KMS-11 (cell line): Measurements from ENCODE around the gene KIF5C.

ENCODE experiments used
- H2AFZ ChIP-seq: fragments of 200-600 bp; sonication (generic); 2 replicates; pipeline ENCODE4 v1.6.1; 2016; ENCODE audit warnings: antibody characterized with exemption, mixed run types, low read depth
- H3K27ac ChIP-seq: fragments of 200-600 bp; sonication (generic); 2 replicates; pipeline ENCODE4 v1.6.1; 2016; ENCODE audit warnings: mild to moderate bottlenecking, mixed run types
- H3K27me3 ChIP-seq: fragments of 200-600 bp; sonication (generic); 2 replicates; pipeline ENCODE4 v1.6.1; 2017; ENCODE audit warnings: mild to moderate bottlenecking, low read depth, mixed run types, moderate library complexity; ENCODE audit not compliant: insufficient read depth
- H3K36me3 ChIP-seq: fragments of 200-600 bp; sonication (generic); 2 replicates; pipeline ENCODE4 v1.6.1; 2017; ENCODE audit warnings: mild to moderate bottlenecking, mixed run types; ENCODE audit not compliant: insufficient read depth
- H3K4me1 ChIP-seq: fragments of 200-600 bp; sonication (generic); 2 replicates; pipeline ENCODE4 v1.6.1; 2016; ENCODE audit warnings: mild to moderate bottlenecking, low read depth, mixed run types; ENCODE audit not compliant: poor library complexity, severe bottlenecking
- H3K4me2 ChIP-seq: fragments of 200-600 bp; sonication (generic); 2 replicates; pipeline ENCODE4 v1.7.0; 2016; ENCODE audit warnings: mild to moderate bottlenecking, mixed run types
- H3K4me3 ChIP-seq: fragments of 200-600 bp; sonication (generic); IDR thresholded peaks from 2 replicates; pipeline ENCODE4 v1.6.1; 2017; ENCODE audit warnings: low read depth, low read length, mixed read lengths; ENCODE audit not compliant: insufficient read depth
- H3K79me2 ChIP-seq: fragments of 200-600 bp; sonication (generic); 2 replicates; pipeline ENCODE4 v1.6.1; 2016; ENCODE audit warnings: low read depth, mixed run types; ENCODE audit not compliant: insufficient read depth
- H3K9ac ChIP-seq: fragments of 200-600 bp; sonication (generic); 2 replicates; pipeline ENCODE4 v1.6.1; 2016; ENCODE audit warnings: mild to moderate bottlenecking, mixed run types
- H4K20me1 ChIP-seq: fragments of 200-600 bp; sonication (generic); 2 replicates; pipeline ENCODE4 v1.6.1; 2016; ENCODE audit warnings: mild to moderate bottlenecking, mixed run types; ENCODE audit not compliant: insufficient read depth
- TF ChIP-seq, protein P1 (sequence below): fragments of 200-600 bp; sonication (generic); conservative IDR thresholded peaks from 2 replicates; pipeline ENCODE4 v1.6.1; 2017; ENCODE audit warnings: low read depth, mild to moderate bottlenecking, antibody characterized with exemption, low read length, moderate library complexity, mixed read lengths

The KIF5C gene

DNA sequence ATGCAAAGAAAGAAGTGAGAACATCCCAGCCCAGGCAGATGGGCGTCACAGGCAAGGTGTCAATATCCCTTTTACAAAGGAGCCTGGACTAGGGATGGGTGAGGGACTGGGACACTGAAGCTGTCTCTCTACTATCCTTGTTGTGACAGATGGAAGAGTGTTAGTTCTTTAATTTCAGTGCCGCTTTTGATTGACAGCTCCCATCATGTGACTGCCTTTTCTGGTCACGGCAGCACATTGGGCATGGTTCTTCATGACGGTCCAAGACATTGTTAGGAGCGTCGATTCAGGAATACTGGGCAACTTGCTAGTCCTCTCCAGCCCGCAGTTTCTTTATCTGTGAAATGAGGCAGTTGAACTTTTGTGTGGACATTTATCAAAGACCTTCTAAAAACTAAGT lies 42.4 kb upstream of the KIF5C start:
- Histone ChIP-seq H3K27ac (no peak overlapping the region), H3K4me2 (no peak overlapping the region), H3K4me3 (no peak overlapping the region), H3K36me3 (no peaks in the 10 kb centered on the region), H3K27me3 (no peaks in the 10 kb centered on the region), H3K79me2 (no peaks in the 10 kb centered on the region), H3K4me1 (no peaks in the 10 kb centered on the region), H2AFZ (no peak overlapping the region), H3K9ac (no peak overlapping the region), H4K20me1 (no peaks in the 10 kb centered on the region)
- TF ChIP-seq, protein P1, sequence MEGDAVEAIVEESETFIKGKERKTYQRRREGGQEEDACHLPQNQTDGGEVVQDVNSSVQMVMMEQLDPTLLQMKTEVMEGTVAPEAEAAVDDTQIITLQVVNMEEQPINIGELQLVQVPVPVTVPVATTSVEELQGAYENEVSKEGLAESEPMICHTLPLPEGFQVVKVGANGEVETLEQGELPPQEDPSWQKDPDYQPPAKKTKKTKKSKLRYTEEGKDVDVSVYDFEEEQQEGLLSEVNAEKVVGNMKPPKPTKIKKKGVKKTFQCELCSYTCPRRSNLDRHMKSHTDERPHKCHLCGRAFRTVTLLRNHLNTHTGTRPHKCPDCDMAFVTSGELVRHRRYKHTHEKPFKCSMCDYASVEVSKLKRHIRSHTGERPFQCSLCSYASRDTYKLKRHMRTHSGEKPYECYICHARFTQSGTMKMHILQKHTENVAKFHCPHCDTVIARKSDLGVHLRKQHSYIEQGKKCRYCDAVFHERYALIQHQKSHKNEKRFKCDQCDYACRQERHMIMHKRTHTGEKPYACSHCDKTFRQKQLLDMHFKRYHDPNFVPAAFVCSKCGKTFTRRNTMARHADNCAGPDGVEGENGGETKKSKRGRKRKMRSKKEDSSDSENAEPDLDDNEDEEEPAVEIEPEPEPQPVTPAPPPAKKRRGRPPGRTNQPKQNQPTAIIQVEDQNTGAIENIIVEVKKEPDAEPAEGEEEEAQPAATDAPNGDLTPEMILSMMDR, result no peak

DNA sequence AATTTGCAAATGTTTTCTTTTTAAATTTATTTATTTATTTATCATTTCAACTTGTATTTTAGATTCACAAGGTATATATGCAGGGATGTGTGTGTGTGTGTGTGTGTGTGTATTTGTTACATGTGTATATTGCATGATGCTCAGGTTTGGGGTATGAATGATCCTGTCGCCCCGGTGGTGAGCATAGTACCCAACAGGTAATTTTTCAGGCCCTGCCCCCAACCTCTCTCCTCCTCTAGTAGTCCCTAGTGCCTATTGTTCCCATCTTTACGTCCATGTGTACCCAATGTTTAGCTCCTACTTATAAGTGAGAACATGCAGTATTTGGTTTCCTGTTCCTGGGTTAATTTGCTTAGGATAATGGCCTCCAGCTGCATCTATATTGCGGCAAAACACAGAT lies 33.0 kb upstream of the KIF5C start:
- Histone ChIP-seq H3K36me3 (no peaks in the 10 kb centered on the region), H4K20me1 (no peaks in the 10 kb centered on the region), H3K27ac (no peak overlapping the region), H3K9ac (no peak overlapping the region), H2AFZ (no peak overlapping the region), H3K4me1 (no peaks in the 10 kb centered on the region), H3K27me3 (no peaks in the 10 kb centered on the region), H3K4me3 (no peak overlapping the region), H3K4me2 (no peak overlapping the region), H3K79me2 (no peaks in the 10 kb centered on the region)
- TF ChIP-seq, protein P1, result no peak

DNA sequence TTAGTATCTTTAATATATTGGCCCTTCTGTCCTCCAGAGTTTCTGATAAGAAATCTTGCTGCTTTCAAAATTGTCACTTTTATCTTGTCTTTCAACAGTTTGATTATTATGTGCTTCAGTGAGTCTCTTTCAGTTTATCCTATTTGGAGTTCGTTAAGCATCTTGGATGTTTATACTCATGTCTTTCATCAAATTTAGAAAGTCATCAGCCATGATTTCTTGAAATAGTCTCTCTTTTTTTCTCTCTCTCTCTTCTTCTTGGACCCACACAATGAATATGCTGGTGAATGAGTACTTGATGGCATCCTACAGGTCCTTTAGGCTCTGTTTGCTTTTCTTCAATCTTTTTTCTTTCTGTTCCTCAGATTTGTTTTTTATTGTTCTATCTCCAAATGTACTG lies 26.9 kb upstream of the KIF5C start:
- Histone ChIP-seq H3K4me3 (no peak overlapping the region), H3K36me3 (no peaks in the 10 kb centered on the region)

DNA sequence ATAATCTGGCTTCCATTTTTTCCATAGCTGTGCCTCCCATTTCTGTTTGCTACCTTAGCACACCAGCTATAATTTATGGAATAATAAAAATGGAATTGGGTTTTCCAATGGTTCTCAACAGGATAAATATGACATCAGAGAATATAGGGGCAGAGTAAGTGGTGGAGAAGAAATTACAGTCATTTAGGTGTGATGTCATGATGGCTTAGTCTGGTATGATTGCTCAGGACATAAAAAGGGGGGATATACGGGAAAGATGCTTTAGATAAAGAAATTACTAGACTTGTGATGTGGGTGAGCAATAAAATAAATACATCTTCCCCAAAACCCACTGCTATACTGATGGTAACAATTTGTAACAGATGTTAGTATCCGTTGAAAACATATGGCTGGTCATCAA lies 21.6 kb upstream of the KIF5C start:
- no peak overlapping the region for H3K4me3 ChIP-seq
- no peak overlapping the region for H3K27ac ChIP-seq
- H3K79me2 ChIP-seq, result no peaks in the 10 kb centered on the region
- no peaks in the 10 kb centered on the region for H3K36me3 ChIP-seq
- no peaks in the 10 kb centered on the region for H3K27me3 ChIP-seq
- no peak overlapping the region for H2AFZ ChIP-seq
- TF ChIP-seq, protein P1, result no peak
- no peaks in the 10 kb centered on the region for H3K4me1 ChIP-seq
- no peak overlapping the region for H3K9ac ChIP-seq
- H4K20me1 ChIP-seq, result no peaks in the 10 kb centered on the region
- H3K4me2 ChIP-seq, result no peak overlapping the region

More for the DNA sequence above, 26.9 kb upstream of the KIF5C start:
- no peaks in the 10 kb centered on the region for H4K20me1 ChIP-seq
- no peaks in the 10 kb centered on the region for H3K27me3 ChIP-seq
- no peaks in the 10 kb centered on the region for H3K4me1 ChIP-seq
- no peak overlapping the region for H2AFZ ChIP-seq
- TF ChIP-seq, protein P1, result no peak
- H3K4me2 ChIP-seq, result no peak overlapping the region
- H3K27ac ChIP-seq, result no peak overlapping the region
- no peak overlapping the region for H3K9ac ChIP-seq
- H3K79me2 ChIP-seq, result no peaks in the 10 kb centered on the region

DNA sequence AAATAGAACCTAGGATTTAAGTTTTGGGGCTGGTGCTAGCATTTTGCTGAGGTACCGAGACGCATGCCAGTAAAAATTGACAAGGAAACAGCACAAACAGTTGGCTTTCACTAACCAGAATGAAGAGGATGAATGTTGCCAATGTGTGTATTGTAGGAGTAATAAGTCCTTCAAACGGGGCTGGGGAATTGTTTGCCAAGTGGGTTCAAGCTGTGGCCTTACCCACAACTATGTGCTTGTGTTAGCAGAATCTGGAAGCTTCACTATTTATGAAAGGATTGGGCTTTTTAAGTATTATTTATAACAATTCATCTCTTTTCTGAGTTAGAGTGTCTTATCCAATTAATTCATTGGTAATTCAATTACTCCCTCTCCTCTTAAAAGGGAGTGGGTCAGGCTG lies 15.0 kb upstream of the KIF5C start:
- Histone ChIP-seq H3K27me3 (no peaks in the 10 kb centered on the region), H3K4me3 (no peak overlapping the region), H3K79me2 (no peaks in the 10 kb centered on the region), H4K20me1 (no peaks in the 10 kb centered on the region), H3K4me2 (no peak overlapping the region), H3K4me1 (no peaks in the 10 kb centered on the region), H2AFZ (no peak overlapping the region), H3K36me3 (no peaks in the 10 kb centered on the region), H3K9ac (no peak overlapping the region), H3K27ac (no peak overlapping the region)
- TF ChIP-seq, protein P1, result no peak
